SK-N-SH (cell line): ENCODE measurements around the gene RMND1. TPM values are rescaled to one million over a fixed set of nuclear protein-coding genes. Genes with fewer than 3 reads are reported as not detected.

Source experiments
- CTCF ChIA-PET: fragments of 300-600, 350-600 bp; formaldehyde crosslinking; extraction: SDS; loops from one replicate; lab custom pipeline; 2021; lab: Yijun Ruan, JAX
- POLR2A ChIA-PET: fragments of 350-600 bp; sonication (Branson Sonifier 250); formaldehyde crosslinking; extraction: SDS; loops from one replicate; lab custom pipeline; 2020; ENCODE audit warnings: antibody characterized with exemption, inconsistent platforms; lab: Yijun Ruan, JAX
- DNase-seq: peaks from one replicate; pipeline ENCODE4 v3.0.0; 2012
- H2AFZ ChIP-seq: fragments of 200-600 bp; sonication (generic); 2 replicates; pipeline ENCODE4 v1.8.1; 2016; ENCODE audit warnings: antibody characterized with exemption, mild to moderate bottlenecking, low read depth
- H3F3A ChIP-seq: fragments of 200-600 bp; sonication (generic); replicated peaks from 2 replicates; pipeline ENCODE3; 2016; ENCODE audit warnings: antibody characterized with exemption, mild to moderate bottlenecking; ENCODE audit not compliant: insufficient read depth
- H3K27ac ChIP-seq, 2 experiments: fragments of 200-500 bp in 1 of 2; fragments of 200-600 bp in 1 of 2; sonication (Bioruptor generic) in 1 of 2; sonication (generic), shearing (Covaris generic) in 1 of 2; 2 replicates each; pipeline versions ENCODE4 v1.5.1 to v1.6.1; 2014 to 2016; ENCODE audit warnings: low read depth in 2 of 2, inconsistent platforms in 1 of 2, low read length in 1 of 2, mild to moderate bottlenecking in 1 of 2, mixed read lengths in 1 of 2
- H3K27me3 ChIP-seq: fragments of 200-600 bp; sonication (generic), shearing (Covaris generic); 2 replicates; pipeline ENCODE4 v1.6.1; 2016; ENCODE audit warnings: mixed run types; ENCODE audit not compliant: insufficient read depth
- H3K36me3 ChIP-seq, 2 experiments: fragments of 200-500 bp in 1 of 2; fragments of 200-600 bp in 1 of 2; sonication (Bioruptor generic) in 1 of 2; sonication (generic) in 1 of 2; replicated peaks in 1 of 2; 2 replicates each; pipeline versions ENCODE3 to v1.5.1; 2014 to 2016; ENCODE audit warnings: low read length in 1 of 2, mild to moderate bottlenecking in 1 of 2; ENCODE audit not compliant: insufficient read depth in 2 of 2, control insufficient read depth in 1 of 2
- H3K4me1 ChIP-seq, 2 experiments: fragments of 200-500 bp in 1 of 2; fragments of 200-600 bp in 1 of 2; sonication (Bioruptor generic) in 1 of 2; sonication (generic), shearing (Covaris generic) in 1 of 2; 2 replicates each; pipeline versions ENCODE4 v1.5.1 to v1.6.1; 2014 to 2016; ENCODE audit warnings: low read depth in 1 of 2, low read length in 1 of 2, mixed run types in 1 of 2; ENCODE audit not compliant: insufficient read depth in 2 of 2, control insufficient read depth in 1 of 2
- H3K4me2 ChIP-seq: fragments of 200-600 bp; sonication (generic), shearing (Covaris generic); 2 replicates; pipeline ENCODE4 v1.6.1; 2017; ENCODE audit warnings: mixed run types
- H3K4me3 ChIP-seq, 2 experiments: fragments of 200-500 bp in 1 of 2; fragments of 200-600 bp in 1 of 2; sonication (Bioruptor generic) in 1 of 2; sonication (generic), shearing (Covaris generic) in 1 of 2; 2 replicates each; pipeline versions ENCODE4 v1.5.1 to v1.8.1; 2014 to 2016; ENCODE audit warnings: low read depth in 2 of 2, inconsistent platforms in 1 of 2, low read length in 1 of 2, mild to moderate bottlenecking in 1 of 2, mixed read lengths in 1 of 2, moderate library complexity in 1 of 2
- H3K79me2 ChIP-seq: fragments of 200-600 bp; sonication (generic); 2 replicates; pipeline ENCODE4 v1.8.1; 2017; ENCODE audit warnings: mild to moderate bottlenecking; ENCODE audit not compliant: insufficient read depth
- H3K9ac ChIP-seq: fragments of 200-600 bp; sonication (generic); 2 replicates; pipeline ENCODE4 v1.6.1; 2017; ENCODE audit warnings: mixed run types
- H3K9me2 ChIP-seq: fragments of 200-600 bp; sonication (generic); 2 replicates; pipeline ENCODE4 v1.6.1; 2017; ENCODE audit warnings: mixed run types
- H3K9me3 ChIP-seq: fragments of 200-600 bp; sonication (generic); 2 replicates; pipeline ENCODE4 v1.6.1; 2017; ENCODE audit warnings: mixed run types, mild to moderate bottlenecking, moderate library complexity
- H4K20me1 ChIP-seq: fragments of 200-600 bp; sonication (generic); 2 replicates; pipeline ENCODE4 v1.6.1; 2017; ENCODE audit warnings: mild to moderate bottlenecking, mixed run types; ENCODE audit not compliant: insufficient read depth
- CTCF ChIP-seq: fragments of 200-600 bp; sonication (generic); IDR thresholded peaks from 2 replicates; pipeline ENCODE4 v1.6.1; 2017; ENCODE audit warnings: antibody characterized with exemption, mild to moderate bottlenecking, moderate library complexity
- ELF1 ChIP-seq: IDR thresholded peaks from 2 replicates; pipeline ENCODE4 v1.4.0; 2012
- EP300 ChIP-seq, 2 experiments: IDR thresholded peaks; 2 replicates each; pipeline versions ENCODE4 v1.4.0 to v1.6.1; 2012; ENCODE audit warnings: borderline replicate concordance in 1 of 2, low read depth in 1 of 2, low read length in 1 of 2
- MEF2A ChIP-seq: IDR thresholded peaks from 2 replicates; pipeline ENCODE4 v1.4.0; 2012; ENCODE audit warnings: low read depth, borderline replicate concordance
- MXI1 ChIP-seq: IDR thresholded peaks from 2 replicates; pipeline ENCODE4 v1.6.1; 2012; ENCODE audit warnings: mild to moderate bottlenecking, low read depth, low read length, improper control_type of control experiment
- NFIC ChIP-seq: IDR thresholded peaks from 2 replicates; pipeline ENCODE4 v1.4.0; 2012; ENCODE audit warnings: borderline replicate concordance
- POLR2AphosphoS5 ChIP-seq: IDR thresholded peaks from 2 replicates; pipeline ENCODE4 v1.6.1; 2012; ENCODE audit warnings: low read depth, low read length
- RCOR1 ChIP-seq: fragments of 150-350 bp; IDR thresholded peaks from 2 replicates; pipeline ENCODE4 v1.6.1; 2017; ENCODE audit warnings: antibody characterized with exemption, low read length
- REST ChIP-seq: IDR thresholded peaks from 2 replicates; pipeline ENCODE4 v1.6.1; 2012; ENCODE audit warnings: mild to moderate bottlenecking, low read depth, low read length, moderate library complexity
- RFX5 ChIP-seq: IDR thresholded peaks from 2 replicates; pipeline ENCODE4 v1.6.1; 2012; ENCODE audit warnings: mild to moderate bottlenecking, improper control_type of control experiment, low read length
- RXRA ChIP-seq: IDR thresholded peaks from 2 replicates; pipeline ENCODE4 v1.4.0; 2012; ENCODE audit warnings: low read depth, mild to moderate bottlenecking, borderline replicate concordance
- TCF12 ChIP-seq: IDR thresholded peaks from 2 replicates; pipeline ENCODE4 v1.4.0; 2012
- USF1 ChIP-seq: IDR thresholded peaks from 2 replicates; pipeline ENCODE4 v1.4.0; 2012; ENCODE audit warnings: low read depth, borderline replicate concordance
- ZBTB33 ChIP-seq: IDR thresholded peaks from 2 replicates; pipeline ENCODE4 v1.4.0; 2012; ENCODE audit warnings: low read depth, borderline replicate concordance
- WGBS: methylation state at CpG from one replicate; pipeline ENCODE4 v1.1.6; 2017; ENCODE audit warnings: low lambda C conversion rate; 5-methylcytosine and 5-hydroxymethylcytosine counted together
- polyA plus RNA-seq, 3 experiments: library from polyadenylated mRNA; depleted of rRNA; stranded (reverse); fragments of >200 nt; gene quantifications; 2 replicates each; pipeline ENCODE4 v1.2.3, GENCODE V29; 2012

Gene RMND1
- polyA plus RNA-seq, 1 of the 3 experiments (the other 2 are of a cell fraction), result 14.8 TPM

GRCh38 chr6:151482290-151482689 lies 30.4 kb upstream of the RMND1 start:
- WGBS, result 70% methylated on average over 5 of the region's 5 CpGs
- Histone ChIP-seq H3K36me3 (no peaks in the 10 kb centered on the region), H3F3A (no peaks in the 10 kb centered on the region), H3K4me1 (no peaks in the 10 kb centered on the region), H3K27me3 (no peaks in the 10 kb centered on the region), H3K9me2 (no peaks in the 10 kb centered on the region), H3K4me2 (no peak overlapping the region), H3K4me3 (no peak overlapping the region), H3K9me3 (no peaks in the 10 kb centered on the region), H3K27ac (no peak overlapping the region), H2AFZ (no peak overlapping the region), H3K79me2 (no peaks in the 10 kb centered on the region), H3K9ac (no peak overlapping the region), H4K20me1 (no peaks in the 10 kb centered on the region)
- CTCF ChIA-PET, result interaction anchor here (1.3 to 1.6 kb wide), 2 partner anchors 11 to 158 kb away, joined by 3 to 4 read pairs; no protein-coding TSS in a partner anchor
- DNase-seq, result no peak
- TF ChIP-seq RCOR1 (no peak), CTCF (no peak), USF1 (no peak), RXRA (no peak), MEF2A (no peak), TCF12 (no peak), ZBTB33 (no peak), EP300 (IDR thresholded peaks at IDR 0.05; ENCODE audit: borderline replicate concordance in 1 of 2, low read depth in 1 of 2, low read length in 1 of 2) (no peak), NFIC (no peak), RFX5 (no peak), POLR2AphosphoS5 (no peak), ELF1 (no peak), MXI1 (no peak)
- POLR2A ChIA-PET, result no interaction called here

GRCh38 chr6:151481786-151482185 lies 29.9 kb upstream of the RMND1 start:
- Histone ChIP-seq H3K9ac (no peak overlapping the region), H3K4me3 (no peak overlapping the region), H4K20me1 (no peaks in the 10 kb centered on the region), H3K36me3 (no peaks in the 10 kb centered on the region), H3K27me3 (no peaks in the 10 kb centered on the region), H3K4me2 (no peak overlapping the region), H3K79me2 (no peaks in the 10 kb centered on the region), H3K27ac (no peak overlapping the region), H3K9me3 (no peaks in the 10 kb centered on the region), H2AFZ (no peak overlapping the region), H3K9me2 (no peaks in the 10 kb centered on the region), H3K4me1 (no peaks in the 10 kb centered on the region), H3F3A (no peaks in the 10 kb centered on the region)
- DNase-seq, result no peak
- CTCF ChIA-PET, result interaction anchor here (1.3 to 1.6 kb wide), 2 partner anchors 11 to 157 kb away, joined by 3 to 4 read pairs; no protein-coding TSS in a partner anchor
- POLR2A ChIA-PET, result no interaction called here
- TF ChIP-seq EP300 (IDR thresholded peaks at IDR 0.05; ENCODE audit: borderline replicate concordance in 1 of 2, low read depth in 1 of 2, low read length in 1 of 2) (no peak), REST (no peak)
